GM10847 (cell line): Measurements from ENCODE around the gene EFNA2.

Experiments used
- POLR2A ChIP-seq: IDR thresholded peaks from 2 replicates; pipeline ENCODE4 v1.6.1; 2011; ENCODE audit not compliant: insufficient read length; ENCODE audit errors: extremely low read depth

Gene EFNA2

DNA sequence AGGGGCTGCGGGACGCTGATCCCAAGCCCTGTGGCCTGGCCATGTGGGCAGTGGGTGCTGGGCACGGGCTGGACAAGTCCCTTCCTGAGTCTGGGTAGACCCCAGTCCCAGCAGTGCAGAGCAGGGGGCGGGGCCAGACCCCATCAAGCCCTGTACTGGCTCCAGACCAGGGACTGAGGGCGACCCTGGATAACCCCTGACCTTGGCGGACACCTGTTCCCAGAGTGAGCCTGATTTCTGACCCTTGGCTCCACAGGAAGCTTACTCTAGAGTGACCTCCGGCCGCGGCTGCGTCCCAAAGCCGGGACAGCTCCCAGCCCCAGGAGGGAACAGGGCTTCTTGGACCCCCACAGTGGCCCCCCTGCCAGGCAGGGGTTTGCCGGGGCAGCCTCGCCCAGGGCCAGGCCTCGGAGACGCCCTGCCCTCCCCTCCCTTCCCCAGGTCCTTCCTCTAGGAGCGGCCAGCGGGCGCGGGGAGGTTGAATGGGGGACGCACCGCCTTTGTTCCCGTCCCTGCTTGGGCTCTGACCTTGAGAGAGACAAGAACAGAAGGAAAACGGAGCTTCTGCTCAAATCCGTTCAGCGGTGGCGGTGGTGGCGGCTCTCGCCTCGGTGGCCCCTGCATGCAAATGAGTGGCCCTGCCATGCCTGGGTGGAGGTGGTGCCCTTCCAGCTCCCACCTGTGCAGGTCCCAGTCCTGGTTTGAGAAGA is 2.3 kb upstream of the EFNA2 start:
- no peak for TF ChIP-seq POLR2A

DNA sequence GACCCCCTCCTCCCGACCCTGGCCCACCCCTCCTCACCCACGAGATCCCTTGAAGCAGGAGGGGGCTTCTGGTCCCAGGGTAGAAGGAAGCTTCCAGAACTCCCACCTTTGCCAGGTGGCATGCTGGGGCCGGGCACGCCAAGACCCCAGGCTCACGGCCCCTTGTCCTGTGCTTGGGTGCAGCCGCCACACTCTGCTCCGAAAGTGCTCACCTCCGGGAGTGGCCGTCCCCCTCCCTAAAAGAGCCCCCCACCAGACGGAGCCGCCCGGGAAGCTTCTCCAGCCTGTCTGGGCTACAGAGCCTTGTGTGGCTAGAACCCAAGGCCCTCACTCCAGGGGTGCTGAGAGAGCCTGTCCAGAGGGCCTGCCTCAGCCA is 1.8 kb upstream of the EFNA2 start:
- no peak for TF ChIP-seq POLR2A

DNA sequence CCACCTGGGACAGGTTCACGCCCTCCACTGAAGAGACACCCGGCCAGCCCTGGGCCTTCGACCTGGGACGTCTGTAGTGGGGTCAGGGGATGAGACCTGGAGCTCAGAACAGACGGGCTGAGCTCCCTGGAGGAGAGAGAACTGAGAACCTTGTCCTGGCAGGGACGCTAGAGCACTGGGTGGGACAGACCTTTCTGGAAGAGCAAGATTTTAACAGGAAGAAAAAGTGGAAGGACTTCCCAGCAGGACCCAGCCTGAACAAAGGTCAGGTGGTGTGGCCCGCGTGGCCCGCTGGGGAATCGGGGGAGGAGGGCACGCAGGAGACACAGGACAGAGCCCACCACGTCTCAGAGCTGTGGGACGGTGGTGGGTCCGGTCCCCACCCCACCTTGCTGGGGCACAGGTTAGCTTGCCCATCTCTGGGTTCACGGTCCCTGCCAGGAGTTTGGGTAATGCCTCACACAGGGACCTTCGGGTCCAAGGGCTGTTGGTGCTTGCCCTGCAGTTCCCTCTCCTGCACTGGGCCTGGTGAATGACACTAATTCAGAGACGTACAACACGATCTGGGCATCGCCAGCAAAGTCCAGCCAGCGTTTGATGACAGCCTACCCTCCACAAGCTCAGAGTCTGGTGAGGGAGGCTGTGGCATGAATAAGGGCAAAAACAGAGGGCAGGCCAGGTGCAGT is 1.2 kb upstream of the EFNA2 start:
- no peak for TF ChIP-seq POLR2A

DNA sequence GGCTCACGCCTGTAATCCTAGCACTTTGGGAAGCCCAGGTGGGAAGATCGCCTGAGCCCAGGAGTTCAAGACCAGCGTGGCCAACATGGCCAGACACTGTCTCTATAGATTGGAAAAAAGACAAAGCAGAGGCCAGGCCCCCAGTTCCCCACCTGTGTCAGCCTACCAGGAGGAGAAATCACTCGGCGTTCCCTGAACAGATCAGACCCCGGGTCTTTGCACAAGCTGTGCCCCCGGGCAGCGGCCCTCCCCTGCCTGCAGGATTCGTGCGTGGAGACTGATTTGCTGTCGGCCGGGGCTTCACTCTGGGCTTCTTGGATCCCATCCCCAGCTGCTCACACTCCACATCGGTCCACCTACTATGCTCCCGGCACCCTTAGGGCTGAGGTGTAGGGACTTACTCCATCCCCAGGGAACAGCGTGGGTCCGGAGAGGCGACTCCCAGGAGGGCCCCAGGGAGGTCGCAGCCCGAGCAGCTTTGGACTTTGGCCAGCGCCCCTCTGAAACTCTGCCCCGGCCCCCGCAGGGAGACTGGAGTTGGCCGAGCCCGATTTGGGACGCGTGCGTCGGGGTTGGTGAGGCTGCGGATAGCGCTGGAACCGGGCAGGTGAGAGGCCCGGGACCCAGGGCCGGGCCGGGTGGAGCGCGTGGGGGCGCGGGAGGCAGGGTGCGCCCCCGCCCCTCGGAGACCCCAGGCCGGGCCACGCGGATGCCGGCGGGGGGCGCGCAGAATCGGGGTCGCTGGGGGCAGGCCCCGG is 515 bp upstream of the EFNA2 start:
- no peak for TF ChIP-seq POLR2A

DNA sequence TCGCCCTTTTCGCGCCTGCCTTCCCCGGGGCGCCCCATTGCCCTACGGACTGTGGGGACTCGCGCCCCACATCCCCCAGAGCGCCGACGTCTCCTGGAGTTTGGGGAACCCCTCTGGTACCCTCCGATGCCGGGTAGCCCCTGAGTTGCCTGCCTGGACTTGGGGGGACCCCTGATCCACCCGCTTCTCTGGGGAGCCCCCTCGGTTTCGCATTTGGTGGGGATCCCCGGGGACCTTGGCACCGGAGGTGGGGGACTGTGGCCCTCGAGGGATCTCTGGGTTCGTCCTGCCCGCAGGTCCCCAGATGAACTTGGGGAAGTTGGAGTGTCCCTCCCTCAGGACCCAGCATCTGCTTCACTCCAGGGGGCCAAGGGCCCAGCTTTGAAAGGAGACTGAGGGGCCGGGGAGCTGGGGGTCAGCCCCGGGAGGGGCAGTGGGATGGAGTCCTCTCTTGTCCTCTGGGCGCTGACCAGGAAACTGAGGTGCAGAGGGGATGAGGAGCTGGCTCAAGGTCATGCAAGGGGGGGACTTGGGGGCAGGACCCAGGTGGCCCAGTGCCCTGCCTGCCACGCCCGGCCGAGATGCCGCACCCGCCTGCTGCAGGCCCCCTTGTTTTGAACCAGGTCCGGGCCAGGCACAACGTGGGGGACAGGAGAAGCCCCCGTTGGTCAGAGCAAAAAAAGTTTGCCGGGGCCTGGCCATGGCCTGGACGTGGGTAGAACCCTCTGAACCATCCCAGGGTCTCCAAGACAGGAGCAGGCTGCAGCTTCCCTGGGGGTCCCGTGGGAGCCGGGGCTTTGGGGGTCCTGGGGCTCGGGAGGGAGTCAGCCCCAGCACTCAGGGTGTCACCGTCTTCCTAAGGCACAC is 1.0 kb downstream of the EFNA2 start:
- no peak for TF ChIP-seq POLR2A

DNA sequence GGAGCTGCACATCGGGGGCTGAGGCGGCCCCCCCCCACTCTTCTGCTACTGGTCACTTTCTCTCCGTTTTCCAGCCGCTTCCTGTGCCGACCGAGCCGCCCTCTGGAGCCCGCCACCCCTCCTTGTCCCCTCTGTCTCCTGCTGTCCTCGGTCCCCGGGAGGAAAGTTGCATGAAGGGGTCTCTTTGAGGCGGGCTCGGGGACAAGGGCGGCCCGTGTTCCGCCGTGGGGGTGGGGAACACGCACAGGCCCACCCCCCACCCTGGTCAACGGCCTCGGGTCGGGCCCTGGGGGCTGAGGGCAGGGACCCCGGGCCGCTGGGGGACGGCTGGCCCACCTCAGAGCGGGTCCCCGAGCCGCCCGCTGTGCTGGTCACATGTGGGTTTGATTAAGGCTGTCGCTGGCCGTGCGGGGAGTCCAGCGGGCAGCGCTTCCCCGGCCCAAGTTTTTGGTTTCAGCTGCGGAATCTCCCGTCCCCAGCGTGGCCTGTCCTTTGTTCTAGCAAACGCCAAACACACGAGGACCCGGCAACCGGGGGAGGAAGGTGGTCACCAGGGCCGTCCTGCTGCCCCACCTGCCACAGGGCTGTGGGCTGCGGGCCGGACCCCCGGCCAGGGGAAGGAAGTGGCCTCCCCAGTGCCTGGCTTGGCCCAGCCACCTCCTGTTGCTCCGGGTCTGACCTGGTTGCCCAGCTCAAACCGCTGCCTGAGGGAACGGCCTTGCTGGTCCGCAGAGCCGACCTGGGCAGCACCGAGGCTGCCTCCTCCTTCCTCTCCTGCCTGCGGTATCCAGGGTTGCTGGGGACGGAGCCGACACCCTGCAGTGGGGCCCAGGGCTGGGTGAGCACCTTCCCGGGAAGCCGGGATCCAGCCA is 1.9 kb downstream of the EFNA2 start:
- no peak for TF ChIP-seq POLR2A

DNA sequence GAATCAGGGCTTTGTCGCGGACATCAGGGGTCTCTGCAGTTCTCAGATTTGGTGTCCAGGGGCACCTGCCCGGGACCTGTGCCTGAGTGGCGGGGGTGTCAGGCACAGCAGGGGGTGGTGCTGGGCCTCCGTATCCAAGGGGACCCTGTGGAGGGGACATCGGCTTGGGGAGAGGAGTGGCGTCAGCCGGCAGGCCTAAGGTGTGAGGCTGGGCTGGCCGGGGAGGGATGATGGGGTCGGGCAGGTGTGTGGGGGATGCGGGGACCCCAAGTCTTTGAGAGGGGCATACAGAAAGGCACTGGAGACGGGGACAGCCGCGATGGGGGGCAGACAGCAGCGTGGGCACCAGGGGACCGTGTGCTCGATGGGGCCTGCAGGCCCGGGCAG is 2.5 kb downstream of the EFNA2 start:
- TF ChIP-seq POLR2A = no peak

DNA sequence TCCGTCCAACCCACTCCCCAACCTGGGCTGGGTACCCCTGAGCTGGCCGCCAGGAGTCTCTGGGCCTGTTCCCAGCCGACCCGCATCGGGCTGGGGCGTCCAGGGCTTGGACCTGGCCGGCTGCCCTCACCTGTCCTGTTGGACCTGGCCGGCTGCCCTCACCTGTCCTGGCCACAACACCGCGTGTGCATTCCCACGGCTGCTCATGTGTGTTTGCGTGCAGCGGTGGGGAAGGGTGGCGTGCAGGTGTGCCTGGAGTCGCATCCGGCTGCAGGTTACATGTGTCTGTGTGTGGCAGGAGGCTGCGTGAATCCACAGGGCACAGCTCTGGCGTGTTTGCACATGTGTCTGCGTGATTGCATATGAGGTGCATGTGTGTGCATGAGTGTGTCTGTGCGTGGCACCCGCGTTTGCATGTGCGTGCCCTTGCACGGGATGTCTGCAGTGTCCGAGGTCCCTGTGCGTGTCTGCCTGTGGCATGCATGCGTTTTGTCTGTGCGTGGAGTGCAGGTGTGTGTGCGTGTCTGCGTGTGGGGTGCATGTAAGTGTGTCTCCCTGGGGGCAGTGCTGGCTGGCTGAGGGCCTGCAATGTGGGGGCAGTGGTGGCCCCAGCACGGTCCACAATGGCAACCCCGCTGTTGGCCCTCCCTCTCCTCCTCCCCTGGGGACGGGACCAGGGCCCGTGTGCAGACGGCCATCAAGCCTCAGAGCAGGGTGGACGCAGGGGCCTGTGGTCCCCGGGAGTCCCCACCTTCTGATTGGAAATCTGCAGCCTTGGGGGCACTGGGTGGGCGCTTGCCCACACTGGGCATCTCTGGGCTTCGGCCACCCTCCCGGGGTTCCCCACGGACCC is 3.4 kb downstream of the EFNA2 start:
- no peak for TF ChIP-seq POLR2A

DNA sequence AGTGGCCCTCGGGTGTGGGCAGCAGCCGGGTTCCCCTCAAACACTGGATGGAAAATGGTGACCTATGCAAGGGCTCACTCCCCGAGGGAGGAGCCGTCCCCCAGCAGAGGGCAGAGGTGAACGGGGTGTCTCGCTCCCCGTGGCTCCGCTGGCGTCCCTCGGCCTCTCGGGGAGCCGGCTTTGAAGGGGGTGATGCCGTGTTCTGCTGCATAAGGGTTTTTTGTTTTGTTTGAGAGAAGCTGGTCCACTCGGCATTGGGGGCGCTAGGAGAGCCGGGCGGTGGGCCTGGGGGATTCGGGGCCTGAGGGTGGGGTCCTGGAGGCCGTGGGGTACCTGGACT is 4.0 kb downstream of the EFNA2 start:
- TF ChIP-seq POLR2A = no peak

DNA sequence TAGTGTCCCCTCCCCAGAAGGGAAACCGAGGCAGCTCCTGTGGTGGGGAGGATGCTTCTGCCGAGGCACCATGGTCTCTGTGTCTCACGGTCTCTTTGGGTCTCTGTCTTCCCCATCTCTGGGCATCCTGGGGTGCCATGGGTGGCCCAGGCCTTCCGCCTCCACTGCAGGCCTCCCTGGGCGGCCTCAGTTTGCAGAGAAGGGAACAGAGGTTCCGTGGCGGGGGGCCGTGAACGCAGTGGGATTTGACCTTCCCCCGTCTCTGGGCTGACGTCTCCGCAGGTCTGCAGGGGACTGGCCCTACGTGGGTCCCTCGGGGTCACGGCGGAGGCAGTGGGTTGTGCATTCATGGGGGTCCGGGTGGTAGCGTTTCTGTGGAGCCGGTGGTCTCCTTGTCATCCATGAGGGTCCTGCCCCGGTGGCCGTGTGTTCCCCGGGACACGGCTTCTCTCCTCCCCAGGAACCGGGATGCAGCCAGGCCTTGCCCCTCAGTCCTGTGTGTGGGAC is 4.6 kb downstream of the EFNA2 start:
- TF ChIP-seq POLR2A = no peak

DNA sequence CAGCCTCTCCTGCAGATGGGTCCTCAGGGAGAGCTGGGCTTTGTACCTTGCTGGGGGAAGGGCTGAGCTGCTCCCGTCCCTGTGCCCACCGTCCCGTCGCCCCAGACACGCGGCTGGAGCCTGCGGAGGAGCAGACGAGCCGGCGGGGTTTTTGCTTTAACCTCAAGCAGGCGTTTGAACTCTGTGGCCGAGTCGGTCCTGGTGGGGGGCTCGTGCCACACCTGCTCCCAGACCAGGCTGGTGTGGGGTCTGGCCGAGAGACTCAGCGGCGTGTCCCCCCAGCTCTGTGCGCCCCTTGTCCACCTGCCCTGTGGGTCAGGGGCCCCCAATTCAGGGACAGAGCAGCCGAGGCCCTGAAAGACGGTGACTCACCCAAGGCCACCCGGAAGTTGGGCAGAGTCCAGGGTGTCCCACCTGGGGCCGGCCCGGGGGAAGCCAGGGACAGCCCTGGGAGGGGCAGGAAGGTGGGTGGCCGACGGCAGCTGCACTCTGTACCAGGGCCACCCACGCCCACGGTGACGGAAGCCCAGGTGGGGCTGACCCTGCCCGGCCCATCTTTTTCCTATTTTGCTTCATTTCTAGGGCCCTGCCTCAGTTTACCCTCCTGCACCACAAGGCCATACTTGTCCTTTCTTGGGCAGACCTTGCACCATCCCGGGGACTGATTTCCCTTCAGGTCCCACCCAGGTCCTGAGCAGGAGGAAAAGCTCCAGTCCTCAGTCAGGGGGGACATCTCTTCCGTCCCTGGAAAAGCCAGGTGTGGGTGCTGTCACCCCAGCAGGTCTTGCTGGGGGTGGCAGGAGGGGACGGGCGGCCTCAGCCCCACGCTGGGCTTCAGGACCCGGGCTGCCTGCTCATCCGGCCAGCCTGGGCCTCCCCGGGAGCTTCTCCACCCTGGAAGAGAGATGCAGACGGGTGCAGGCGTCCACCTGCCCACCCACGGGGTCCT is 5.3 kb downstream of the EFNA2 start:
- no peak for TF ChIP-seq POLR2A

DNA sequence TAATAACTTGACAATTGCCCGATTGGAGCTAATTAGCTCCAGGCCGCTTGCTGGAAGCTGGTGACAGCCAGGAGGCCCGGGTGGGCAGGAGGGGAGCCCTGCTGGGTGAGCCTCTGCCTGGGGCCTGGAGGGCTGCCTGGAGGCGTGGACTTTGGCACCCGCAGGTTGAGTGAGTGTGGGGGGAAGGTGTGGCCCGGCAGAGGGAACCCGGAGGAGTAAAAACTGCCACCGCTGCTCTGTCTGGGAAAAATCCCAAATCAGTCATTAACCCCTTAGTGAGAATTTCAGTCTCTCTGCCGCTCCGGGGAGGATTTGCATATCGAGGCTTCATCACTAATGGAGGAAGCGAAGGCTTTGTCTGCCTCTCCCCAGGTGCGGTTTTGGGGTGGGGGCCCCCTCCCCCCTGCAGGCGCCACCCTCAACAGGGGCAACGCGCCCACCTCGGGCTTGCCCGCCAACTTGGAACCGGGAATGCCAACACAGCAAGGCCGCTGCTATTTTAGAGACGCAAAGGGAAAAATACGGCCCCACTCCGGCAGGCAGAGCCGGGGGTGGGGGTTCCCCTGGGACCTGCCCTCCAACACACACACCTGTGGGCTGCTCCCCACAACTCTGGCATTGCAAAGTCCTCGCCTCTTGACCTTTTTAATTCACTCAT is 6.2 kb downstream of the EFNA2 start:
- TF ChIP-seq POLR2A = no peak
